NT2/D1 (cell line): ENCODE results near the gene RASD2.

Experiments used
- DNase-seq: peaks from one replicate; pipeline ENCODE4 v3.0.0-alpha.2; 2011; ENCODE audit warnings: low read depth, low spot score
- H3K27me3 ChIP-seq: 2 replicates; pipeline ENCODE4 v1.6.0; 2011; ENCODE audit warnings: mild to moderate bottlenecking; ENCODE audit not compliant: insufficient read length, insufficient read depth
- H3K36me3 ChIP-seq: 2 replicates; pipeline ENCODE4 v1.6.1; 2011; ENCODE audit warnings: mild to moderate bottlenecking, low read length, mixed read lengths; ENCODE audit not compliant: insufficient read depth, insufficient read length
- H3K4me1 ChIP-seq: 2 replicates; pipeline ENCODE4 v1.5.1; 2011; ENCODE audit not compliant: insufficient read depth, insufficient read length
- H3K4me3 ChIP-seq: 2 replicates; pipeline ENCODE4 v1.5.1; 2011; ENCODE audit warnings: low read depth; ENCODE audit not compliant: insufficient read length
- H3K9ac ChIP-seq: 2 replicates; pipeline ENCODE4 v1.6.0; 2011; ENCODE audit warnings: low read depth; ENCODE audit not compliant: insufficient read length
- H3K9me3 ChIP-seq: 2 replicates; pipeline ENCODE4 v1.5.1; 2011; ENCODE audit warnings: mild to moderate bottlenecking, low read length; ENCODE audit not compliant: insufficient read depth
- SUZ12 ChIP-seq: IDR thresholded peaks from 2 replicates; pipeline ENCODE4 v1.6.1; 2011; ENCODE audit not compliant: insufficient read length, insufficient read depth; ENCODE audit errors: extremely low read depth
- YY1 ChIP-seq: IDR thresholded peaks from 2 replicates; pipeline ENCODE4 v1.6.1; 2011; ENCODE audit not compliant: insufficient read length, insufficient read depth
- ZNF274 ChIP-seq: IDR thresholded peaks from 2 replicates; pipeline ENCODE4 v1.6.1; 2011; ENCODE audit warnings: mild to moderate bottlenecking, low read depth, low read length

The RASD2 gene

DNA sequence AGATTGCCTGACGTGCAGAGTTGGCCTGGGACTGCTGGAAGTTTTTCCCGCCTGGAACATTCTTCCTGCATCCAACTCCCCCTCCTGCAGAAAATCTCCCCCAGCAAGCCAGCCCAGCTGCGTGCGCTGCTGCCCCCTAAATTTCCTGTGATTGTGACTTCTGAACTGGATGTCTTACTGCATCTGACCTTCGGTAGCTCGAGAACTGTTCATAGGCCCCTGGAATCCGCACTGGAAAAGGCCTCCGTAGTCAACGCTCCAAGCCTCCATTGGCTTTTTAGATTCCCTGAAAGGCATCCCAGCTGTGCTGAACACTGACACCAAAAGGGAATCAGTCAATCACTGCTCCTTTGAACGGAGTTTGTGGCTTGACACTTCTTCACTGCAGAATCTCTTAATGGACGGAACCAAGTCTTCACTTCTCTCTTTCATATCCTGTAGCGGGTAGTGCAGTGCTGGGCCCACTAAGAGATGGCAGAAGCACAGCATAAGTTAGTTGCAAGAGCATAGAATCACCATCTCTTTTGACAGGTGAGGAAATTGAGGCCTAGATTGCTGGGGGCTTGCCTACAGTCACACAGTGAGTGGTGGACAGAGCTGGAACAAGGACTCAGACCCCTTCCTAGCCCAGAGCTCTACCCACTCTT is 14.2 kb upstream of the RASD2 start:
- H3K36me3 ChIP-seq: no peaks in the 10 kb centered on the region
- no peak overlapping the region for H3K4me3 ChIP-seq
- peaks cover 8% of the 10 kb centered on the region for H3K27me3 ChIP-seq
- no peaks in the 10 kb centered on the region for H3K4me1 ChIP-seq
- TF ChIP-seq SUZ12: no peak
- TF ChIP-seq ZNF274: no peak
- no peak for TF ChIP-seq YY1
- no peak for DNase-seq
- H3K9me3 ChIP-seq: no peaks in the 10 kb centered on the region; the same call in 1 of the 2 replicates
- H3K9ac ChIP-seq: no peak overlapping the region

DNA sequence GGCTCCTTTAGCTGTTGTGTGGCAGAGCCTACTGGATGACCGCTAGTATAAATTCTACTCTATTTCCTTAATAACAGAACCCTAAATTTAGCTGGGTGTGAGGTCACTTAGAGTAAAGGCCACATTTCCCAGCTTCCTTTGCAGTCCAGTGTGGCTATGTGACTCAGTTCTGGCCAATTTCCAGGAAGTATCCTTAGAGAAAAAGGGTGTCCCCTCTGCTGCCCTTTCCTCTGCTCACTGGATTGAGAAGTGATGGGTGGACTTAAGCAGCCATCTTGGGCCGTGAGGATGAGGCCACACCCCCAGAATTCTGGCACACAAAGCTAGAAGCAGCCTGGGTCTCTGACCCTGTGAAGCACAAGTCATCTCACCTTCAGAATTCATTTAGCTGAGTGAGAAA is 11.7 kb upstream of the RASD2 start:
- Histone ChIP-seq H3K9ac (no peak overlapping the region), H3K4me1 (no peaks in the 10 kb centered on the region), H3K36me3 (no peaks in the 10 kb centered on the region), H3K4me3 (no peak overlapping the region), H3K27me3 (no peaks in the 10 kb centered on the region), H3K9me3 (no peaks in the 10 kb centered on the region; the same call in 1 of the 2 replicates)
- no peak for TF ChIP-seq YY1
- no peak for TF ChIP-seq SUZ12
- no peak for TF ChIP-seq ZNF274
- no peak for DNase-seq

DNA sequence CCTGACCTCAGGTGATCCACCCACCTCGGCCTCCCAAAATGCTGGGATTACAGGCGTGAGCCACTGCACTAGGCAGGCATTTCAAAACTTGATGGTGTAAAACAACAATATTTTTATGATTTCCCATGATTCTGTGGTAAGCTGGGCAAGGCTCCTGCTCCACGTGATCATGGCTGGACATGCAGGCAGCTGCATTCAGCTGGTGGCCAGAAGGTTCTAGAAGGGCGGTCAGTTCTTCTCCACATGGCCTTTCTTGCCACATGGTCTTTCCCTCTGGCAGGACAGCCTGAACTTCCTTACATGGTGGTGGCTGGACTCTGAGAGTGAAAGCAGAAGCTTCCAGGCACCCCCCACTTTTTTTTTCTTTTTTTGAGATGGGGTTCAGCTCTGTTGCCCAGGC is 9.9 kb upstream of the RASD2 start:
- no peak overlapping the region for H3K9ac ChIP-seq
- no peak for DNase-seq
- peaks cover 2% of the 10 kb centered on the region for H3K4me1 ChIP-seq
- no peak overlapping the region for H3K4me3 ChIP-seq
- no peaks in the 10 kb centered on the region; the same call in 1 of the 2 replicates for H3K9me3 ChIP-seq
- no peaks in the 10 kb centered on the region for H3K36me3 ChIP-seq
- no peaks in the 10 kb centered on the region for H3K27me3 ChIP-seq
- TF ChIP-seq SUZ12 (no peak), YY1 (no peak), ZNF274 (no peak)

DNA sequence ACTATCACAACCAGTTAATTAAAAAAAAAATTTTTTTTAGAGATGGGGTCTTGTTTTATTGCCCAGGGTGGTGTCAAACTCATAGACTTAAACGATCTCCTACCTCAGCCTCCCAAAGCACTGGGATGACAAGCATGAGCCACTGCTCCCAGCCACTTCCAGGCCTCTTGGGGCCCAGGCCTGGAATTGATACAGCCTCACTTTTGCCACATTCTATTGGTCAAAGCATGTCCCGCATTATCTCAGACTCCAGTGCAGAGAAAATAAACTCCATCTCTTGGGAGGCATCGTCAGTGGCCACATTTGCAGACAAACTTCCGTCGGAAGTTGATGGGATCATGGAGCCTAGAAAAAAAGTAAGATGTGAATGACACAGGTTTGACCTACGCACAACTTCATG is 9.4 kb upstream of the RASD2 start:
- Histone ChIP-seq H3K4me1 (peaks cover 6% of the 10 kb centered on the region), H3K9me3 (no peaks in the 10 kb centered on the region; the same call in 1 of the 2 replicates), H3K27me3 (no peaks in the 10 kb centered on the region), H3K4me3 (no peak overlapping the region), H3K36me3 (no peaks in the 10 kb centered on the region), H3K9ac (no peak overlapping the region)
- TF ChIP-seq SUZ12 (no peak), ZNF274 (no peak), YY1 (no peak)
- DNase-seq: no peak

DNA sequence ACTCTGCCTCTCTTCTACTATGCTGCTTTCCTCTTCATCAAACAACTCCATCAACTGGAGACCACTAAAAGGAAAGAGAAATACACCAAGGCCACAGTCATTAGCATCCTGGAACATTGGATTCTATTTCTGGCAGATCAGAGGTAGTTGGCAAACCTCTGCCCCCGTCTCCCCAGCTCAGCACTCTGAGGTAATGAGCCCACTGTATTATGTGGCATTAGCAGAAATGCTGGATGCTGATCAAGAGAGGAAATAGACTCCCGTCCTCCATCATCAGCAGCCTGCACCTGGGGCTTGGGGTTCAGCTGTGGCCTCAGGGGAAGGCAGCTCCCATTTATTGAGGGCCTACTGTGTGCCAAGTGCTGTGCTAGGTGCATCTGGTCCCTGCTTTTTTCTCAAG is 9.0 kb upstream of the RASD2 start:
- no peak for DNase-seq
- TF ChIP-seq ZNF274: no peak
- no peak for TF ChIP-seq SUZ12
- no peak for TF ChIP-seq YY1

DNA sequence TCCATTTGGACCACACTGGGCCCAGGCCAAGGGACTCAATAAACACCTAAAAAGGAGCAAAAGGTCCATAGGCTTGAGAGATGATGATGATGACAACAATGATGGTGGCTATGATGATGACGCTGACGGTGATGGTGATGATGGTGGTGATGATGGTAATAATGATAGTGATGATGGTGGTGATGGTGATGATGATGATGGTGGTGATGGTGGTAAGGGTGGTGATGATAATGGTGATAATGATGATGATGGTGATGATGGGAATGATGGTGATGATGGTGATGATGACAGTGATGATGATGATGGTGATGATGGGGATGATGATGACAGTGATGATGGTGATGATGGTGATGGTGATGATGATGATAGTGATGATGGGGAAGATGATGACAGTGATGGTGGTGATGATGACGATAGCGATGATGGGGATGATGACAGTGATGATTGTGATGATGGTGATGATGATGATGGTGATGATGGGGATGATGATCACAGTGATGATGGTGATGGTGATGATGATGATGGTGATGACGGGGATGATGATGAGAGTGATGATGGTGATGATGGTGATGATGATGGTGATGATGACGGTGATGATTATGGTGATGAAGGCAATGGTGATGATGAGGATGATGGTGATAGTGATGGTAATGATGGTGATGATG is 7.1 kb upstream of the RASD2 start:
- Histone ChIP-seq H3K27me3 (peaks cover 1% of the 10 kb centered on the region), H3K9me3 (no peaks in the 10 kb centered on the region; the same call in 1 of the 2 replicates), H3K9ac (no peak overlapping the region), H3K4me3 (no peak overlapping the region), H3K4me1 (peaks cover 6% of the 10 kb centered on the region), H3K36me3 (no peaks in the 10 kb centered on the region)
- TF ChIP-seq ZNF274 (no peak), YY1 (no peak), SUZ12 (no peak)
- DNase-seq: no peak

More for the DNA sequence above, 9.0 kb upstream of the RASD2 start:
- Histone ChIP-seq H3K36me3 (no peaks in the 10 kb centered on the region), H3K9ac (no peak overlapping the region), H3K9me3 (no peaks in the 10 kb centered on the region; the same call in 1 of the 2 replicates), H3K4me3 (no peak overlapping the region), H3K27me3 (no peaks in the 10 kb centered on the region), H3K4me1 (peaks cover 6% of the 10 kb centered on the region)

DNA sequence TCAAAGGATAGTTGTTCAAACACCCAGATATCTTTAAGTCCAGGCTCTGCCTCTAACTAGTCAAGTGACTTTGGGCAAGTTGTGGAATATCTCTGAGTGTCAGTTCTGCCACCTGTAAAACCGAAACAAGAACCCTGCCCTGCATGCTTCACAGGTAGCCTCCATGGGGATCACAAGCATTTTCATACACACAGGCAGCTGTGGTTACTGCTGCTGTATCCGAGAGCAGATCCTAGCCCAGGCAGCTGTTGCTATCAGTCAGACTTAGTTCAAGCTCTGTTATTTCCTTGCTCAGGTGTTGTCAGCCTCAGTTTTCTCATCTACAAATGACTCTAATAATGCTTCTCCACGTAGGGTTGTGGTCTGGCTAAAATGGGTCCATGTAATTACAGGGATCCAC is 6.5 kb upstream of the RASD2 start:
- no peak for TF ChIP-seq YY1
- TF ChIP-seq SUZ12: no peak
- no peak for TF ChIP-seq ZNF274
- peaks cover 7% of the 10 kb centered on the region for H3K27me3 ChIP-seq
- H3K36me3 ChIP-seq: no peaks in the 10 kb centered on the region
- H3K9ac ChIP-seq: no peak overlapping the region
- no peak for DNase-seq
- no peak overlapping the region for H3K4me3 ChIP-seq
- no peaks in the 10 kb centered on the region for H3K9me3 ChIP-seq
- H3K4me1 ChIP-seq: peaks cover 6% of the 10 kb centered on the region
